HFFc6 (cell line): ENCODE data around the gene CCSER2. TPM values are rescaled to one million over a fixed set of nuclear protein-coding genes. Genes with fewer than 3 reads are reported as not detected.

Source experiments
- DNase-seq: peaks from one replicate; pipeline ENCODE4 v3.0.0-alpha.2; 2018
- H3K27ac Mint-ChIP-seq: 2 replicates; pipeline ENCODE4 v1.8.0; 2020; ENCODE audit warnings: mild to moderate bottlenecking, mixed read lengths
- H3K27me3 Mint-ChIP-seq: 2 replicates; pipeline ENCODE4 v1.8.0; 2021; ENCODE audit warnings: mild to moderate bottlenecking, moderate library complexity, mixed read lengths; ENCODE audit not compliant: insufficient read depth
- H3K36me3 Mint-ChIP-seq: 2 replicates; pipeline ENCODE4 v1.8.0; 2021; ENCODE audit warnings: low read depth, mixed read lengths
- H3K4me1 Mint-ChIP-seq: 2 replicates; pipeline ENCODE4 v1.8.0; 2020; ENCODE audit warnings: low read depth, mixed read lengths
- H3K4me3 Mint-ChIP-seq: 2 replicates; pipeline ENCODE4 v1.8.0; 2020; ENCODE audit warnings: mild to moderate bottlenecking, moderate library complexity, mixed read lengths
- H3K9me3 Mint-ChIP-seq: 2 replicates; pipeline ENCODE4 v1.8.0; 2020; ENCODE audit warnings: mild to moderate bottlenecking, mixed read lengths
- total RNA-seq, 6 experiments: library from RNA; stranded (reverse); fragmentation: NEBNext Ultra II Directional; extraction: Animal tissue kit (Norgen Biotek cat#: 25700); gene quantifications; 2 replicates in 1 of 6; 3 replicates in 5 of 6; pipeline ENCODE4 v1.2.3, GENCODE V29; 2021
- TF ChIP-seq, protein P1 (sequence below): fragments of 200-600 bp; sonication (generic); IDR thresholded peaks from 2 replicates; pipeline ENCODE4 v1.5.0; 2021; ENCODE audit warnings: antibody characterized with exemption, mild to moderate bottlenecking

The CCSER2 gene
- total RNA-seq, 6 experiments from 2014 or later = 36.1 to 46.9 (median 43.0) TPM

DNA sequence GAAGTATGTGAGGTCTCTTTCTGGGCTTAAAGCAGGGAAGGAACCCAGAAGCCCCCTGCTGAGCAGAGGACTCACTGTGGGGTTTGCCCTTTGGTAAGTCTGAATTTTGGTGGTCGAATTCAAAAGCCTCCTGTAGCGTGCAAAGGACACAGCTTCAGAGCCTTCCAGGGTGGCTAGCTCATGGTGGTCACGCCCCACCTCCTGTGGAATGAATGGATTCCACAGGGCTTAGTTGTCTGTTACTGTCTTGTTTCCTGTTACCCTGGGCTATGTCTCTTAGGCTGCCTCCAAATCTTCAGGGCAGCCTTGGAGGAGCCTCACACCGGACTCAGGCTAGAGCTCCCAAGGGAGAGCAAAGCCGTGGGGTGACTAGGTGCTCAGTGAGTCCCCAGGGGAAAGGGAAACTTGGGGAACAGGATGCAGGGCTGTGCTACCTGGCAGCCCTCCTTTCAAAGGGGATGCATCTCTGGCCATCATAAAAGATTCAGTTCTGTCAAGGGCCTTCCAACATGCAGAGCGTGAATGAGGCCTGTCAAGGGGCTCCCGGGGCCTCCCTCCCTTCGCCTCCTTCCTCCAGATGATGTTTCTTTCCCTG lies 211.7 kb downstream of the CCSER2 start:
- Mint-ChIP-seq H3K4me3 (peak overlapping the region; percentile 82), H3K9me3 (peaks cover 7% of the 10 kb centered on the region), H3K27ac (peak overlapping the region; percentile 96), H3K27me3 (peaks cover 4% of the 10 kb centered on the region), H3K4me1 (peaks cover 63% of the 10 kb centered on the region), H3K36me3 (peaks cover 7% of the 10 kb centered on the region; the same call in 1 of the 2 replicates)
- TF ChIP-seq, protein P1, sequence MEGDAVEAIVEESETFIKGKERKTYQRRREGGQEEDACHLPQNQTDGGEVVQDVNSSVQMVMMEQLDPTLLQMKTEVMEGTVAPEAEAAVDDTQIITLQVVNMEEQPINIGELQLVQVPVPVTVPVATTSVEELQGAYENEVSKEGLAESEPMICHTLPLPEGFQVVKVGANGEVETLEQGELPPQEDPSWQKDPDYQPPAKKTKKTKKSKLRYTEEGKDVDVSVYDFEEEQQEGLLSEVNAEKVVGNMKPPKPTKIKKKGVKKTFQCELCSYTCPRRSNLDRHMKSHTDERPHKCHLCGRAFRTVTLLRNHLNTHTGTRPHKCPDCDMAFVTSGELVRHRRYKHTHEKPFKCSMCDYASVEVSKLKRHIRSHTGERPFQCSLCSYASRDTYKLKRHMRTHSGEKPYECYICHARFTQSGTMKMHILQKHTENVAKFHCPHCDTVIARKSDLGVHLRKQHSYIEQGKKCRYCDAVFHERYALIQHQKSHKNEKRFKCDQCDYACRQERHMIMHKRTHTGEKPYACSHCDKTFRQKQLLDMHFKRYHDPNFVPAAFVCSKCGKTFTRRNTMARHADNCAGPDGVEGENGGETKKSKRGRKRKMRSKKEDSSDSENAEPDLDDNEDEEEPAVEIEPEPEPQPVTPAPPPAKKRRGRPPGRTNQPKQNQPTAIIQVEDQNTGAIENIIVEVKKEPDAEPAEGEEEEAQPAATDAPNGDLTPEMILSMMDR = no peak
- DNase-seq = peak; percentile 86

DNA sequence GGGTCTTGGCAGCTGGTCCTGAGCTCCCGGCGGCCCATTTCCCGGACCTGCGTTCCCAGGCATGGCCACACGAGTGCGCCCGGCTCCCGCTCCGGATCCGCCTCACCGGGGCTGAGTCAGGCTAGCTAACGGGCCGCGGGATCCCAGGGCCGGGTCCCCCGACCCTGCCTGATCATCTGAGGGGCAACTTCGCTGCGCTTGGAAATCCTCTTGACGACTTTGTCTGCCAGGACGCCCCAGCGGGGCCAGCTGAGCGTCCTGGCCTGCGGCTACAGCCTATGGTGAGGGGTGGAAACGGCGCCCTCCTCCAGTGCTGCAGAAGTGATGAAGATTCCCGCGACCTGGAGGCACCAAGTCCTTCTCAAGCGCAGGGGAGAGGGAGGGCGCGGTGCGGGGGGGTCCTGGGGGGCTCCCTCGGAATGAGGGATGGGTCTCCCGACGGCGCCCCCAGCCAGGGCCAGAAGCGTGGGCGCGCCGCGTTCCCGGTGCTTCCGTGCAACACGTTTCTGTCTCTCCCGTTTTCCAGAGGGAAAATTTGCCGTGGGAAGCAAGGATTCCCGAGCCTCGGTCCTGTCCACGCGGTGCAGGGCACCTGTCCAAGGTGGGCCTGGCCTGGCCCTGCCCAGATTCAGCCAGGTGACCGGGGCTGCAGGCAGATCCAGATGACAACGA lies 212.4 kb downstream of the CCSER2 start:
- Mint-ChIP-seq H3K4me3 (peak overlapping the region; percentile 82), H3K9me3 (peaks cover 7% of the 10 kb centered on the region), H3K4me1 (peaks cover 58% of the 10 kb centered on the region), H3K27me3 (peaks cover 4% of the 10 kb centered on the region), H3K36me3 (peaks cover 7% of the 10 kb centered on the region; the same call in 1 of the 2 replicates), H3K27ac (peak overlapping the region; percentile 96)
- TF ChIP-seq, protein P1 = peak; percentile 88
- DNase-seq = peak; percentile 42

DNA sequence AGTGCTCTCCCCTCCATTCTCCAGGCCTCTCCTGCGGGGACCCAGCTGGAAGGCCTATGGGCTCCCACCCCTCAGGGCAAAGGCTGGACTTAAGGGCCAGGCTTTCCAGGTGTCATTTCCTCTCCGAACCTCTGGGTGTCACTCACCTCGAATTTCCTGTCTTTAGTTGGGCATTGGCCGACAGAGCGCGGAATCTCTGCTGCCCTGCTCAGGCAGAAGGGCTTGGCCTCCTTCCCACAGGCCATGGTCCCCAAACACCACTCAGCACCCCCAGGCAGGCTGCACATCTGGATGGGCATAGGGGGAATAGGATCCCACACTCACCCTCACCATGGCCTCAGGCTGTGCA lies 212.9 kb downstream of the CCSER2 start:
- H3K36me3 Mint-ChIP-seq = peaks cover 7% of the 10 kb centered on the region; the same call in 1 of the 2 replicates
- peak overlapping the region; percentile 96 for H3K27ac Mint-ChIP-seq
- DNase-seq = no peak
- peaks cover 7% of the 10 kb centered on the region for H3K9me3 Mint-ChIP-seq
- TF ChIP-seq, protein P1 = no peak
- H3K4me3 Mint-ChIP-seq = peak overlapping the region; percentile 82
- H3K4me1 Mint-ChIP-seq = peaks cover 58% of the 10 kb centered on the region
- H3K27me3 Mint-ChIP-seq = peaks cover 8% of the 10 kb centered on the region

DNA sequence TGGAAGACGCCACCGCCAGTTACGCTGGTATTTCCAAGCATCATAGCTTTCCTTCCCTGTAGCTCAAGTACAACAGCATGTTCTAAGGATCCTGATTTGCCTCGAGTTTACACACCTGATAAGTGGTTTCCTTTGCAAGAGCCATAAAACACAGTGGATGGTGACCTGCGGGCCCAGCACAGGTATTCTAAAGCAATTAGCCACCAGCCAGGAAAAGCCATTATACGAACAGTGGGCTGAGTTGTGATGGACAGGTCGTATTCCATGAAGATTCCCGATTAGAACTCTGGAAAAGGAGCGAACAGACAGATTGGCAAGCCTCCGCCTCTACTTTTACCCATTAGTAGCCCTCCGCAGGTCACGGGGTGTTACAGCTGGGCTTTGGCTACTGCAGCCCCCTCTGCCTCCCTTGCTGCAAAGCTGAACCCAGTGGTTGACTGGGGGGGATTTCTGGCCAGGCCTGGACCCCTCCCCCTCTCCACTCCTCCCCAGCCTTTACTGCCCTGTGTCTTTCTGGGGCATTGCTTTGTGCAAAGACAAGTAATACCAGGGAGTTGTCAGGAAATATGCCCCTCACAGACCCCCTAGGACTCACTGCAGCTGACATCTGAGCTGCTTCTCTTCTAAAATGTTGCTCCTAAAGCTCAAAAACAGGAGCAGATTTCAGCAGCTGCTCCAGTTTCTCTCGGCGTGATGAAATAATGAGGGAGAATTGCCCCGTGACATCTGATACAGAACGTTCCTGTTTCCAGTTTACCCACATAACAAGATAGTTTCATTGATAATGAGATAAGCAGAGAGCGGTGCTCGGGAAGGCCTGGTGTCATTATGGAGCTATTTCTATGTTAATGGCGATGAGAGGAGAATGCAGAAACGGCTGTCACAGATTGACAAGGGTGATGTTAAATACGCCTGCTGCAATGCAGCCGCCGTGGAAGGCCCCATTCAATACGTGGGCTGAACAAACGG lies 214.4 kb downstream of the CCSER2 start:
- DNase-seq = no peak

DNA sequence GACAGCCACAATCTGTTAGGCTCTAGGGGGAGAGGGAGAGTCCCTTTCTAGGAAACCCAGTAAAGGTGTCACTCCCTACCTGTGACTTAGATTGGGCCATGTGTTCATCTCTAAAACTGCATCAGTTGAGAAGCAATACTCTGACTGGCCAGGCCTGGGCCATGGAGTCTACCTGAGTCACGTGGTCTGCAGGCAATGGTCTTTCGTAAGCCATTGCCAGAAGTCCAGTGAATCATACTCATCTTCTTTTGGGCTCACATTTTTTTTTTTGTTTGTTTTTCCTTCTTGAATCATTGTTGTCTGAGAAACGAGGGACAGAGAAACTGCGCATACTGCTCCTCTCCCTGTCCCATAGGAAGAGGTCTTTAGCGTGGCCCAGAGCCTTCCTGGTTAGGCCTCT lies 215.6 kb downstream of the CCSER2 start:
- no peak overlapping the region; the same call in 1 of the 2 replicates for H3K27ac Mint-ChIP-seq
- peaks cover 42% of the 10 kb centered on the region for H3K4me1 Mint-ChIP-seq
- peak; percentile 25 for DNase-seq
- peaks cover 7% of the 10 kb centered on the region for H3K9me3 Mint-ChIP-seq
- H3K4me3 Mint-ChIP-seq = no peak overlapping the region
- peaks cover 19% of the 10 kb centered on the region for H3K27me3 Mint-ChIP-seq
- H3K36me3 Mint-ChIP-seq = peaks cover 7% of the 10 kb centered on the region; the same call in 1 of the 2 replicates
- TF ChIP-seq, protein P1 = no peak

More for the DNA sequence above, 214.4 kb downstream of the CCSER2 start:
- H3K27me3 Mint-ChIP-seq = peaks cover 13% of the 10 kb centered on the region
- H3K27ac Mint-ChIP-seq = no peak overlapping the region
- TF ChIP-seq, protein P1 = no peak
- peaks cover 47% of the 10 kb centered on the region for H3K4me1 Mint-ChIP-seq
- H3K36me3 Mint-ChIP-seq = peaks cover 7% of the 10 kb centered on the region; the same call in 1 of the 2 replicates
- H3K4me3 Mint-ChIP-seq = no peak overlapping the region
- peaks cover 7% of the 10 kb centered on the region for H3K9me3 Mint-ChIP-seq
